ENCODE measurements around the gene C1orf105. TPM values are rescaled to one million over a fixed set of nuclear protein-coding genes. Genes with fewer than 3 reads are reported as not detected.

C1orf105 gene
- total and polyA plus RNA-seq, 2 of the 8 experiments (the other 6 are each of a cell fraction or from before 2014, with no cell fraction given) = not detected

GRCh38 chr1:172442404-172442803 lies 21.9 kb downstream of the C1orf105 start:
- TF ChIP-seq POLR2AphosphoS5 (IDR thresholded peaks at IDR 0.05; ENCODE audit: low read depth, low read length) (no peak), HDAC2 (IDR thresholded peaks at IDR 0.05; ENCODE audit: borderline replicate concordance in 1 of 2, low read depth in 2 of 2, low read length in 2 of 2) (no peak), RFX5 (IDR thresholded peaks at IDR 0.05; ENCODE audit: borderline replicate concordance, low read depth, low read length) (no peak)
- Histone ChIP-seq H3K14ac (ENCODE audit: insufficient read length) (no peak overlapping the region), H3K9me3 (ENCODE audit: insufficient read depth in 2 of 2, low read depth in 1 of 2, low read length in 1 of 2) (no peaks in the 10 kb centered on the region), H3K79me1 (ENCODE audit: low read depth, low read length) (0 out of 2 replicates have a peak, but pooled peaks cover 3% of the 10 kb centered on the region), H2BK120ac (replicated peaks; ENCODE audit: low read depth, low read length) (no peak overlapping the region), H3K4me3 (ENCODE audit: extremely low read depth in 1 of 4, insufficient read depth in 2 of 4, low read depth in 3 of 4, low read length in 4 of 4) (no peak overlapping the region), H3K56ac (replicated peaks; ENCODE audit: insufficient read length, low read depth, low read length) (no peak overlapping the region), H3K27me3 (replicated peaks in 1 of 4; ENCODE audit: control insufficient read depth in 3 of 4, extremely low read depth in 1 of 4, insufficient read depth in 3 of 4, low read length in 3 of 4) (no peaks in the 10 kb centered on the region), H3K27ac (ENCODE audit: low read depth, low read length) (no peak overlapping the region), H2BK5ac (ENCODE audit: low read depth, low read length) (no peak overlapping the region), H3K23me2 (ENCODE audit: low read depth, low read length) (no peaks in the 10 kb centered on the region), H2BK20ac (ENCODE audit: low read length) (no peak overlapping the region), H4K20me1 (replicated peaks in 1 of 2; ENCODE audit: control insufficient read depth in 1 of 2, insufficient read depth in 2 of 2, low read length in 2 of 2) (peaks cover 0 to 2% of the 10 kb centered on the region in 2 experiments), H3K9ac (replicated peaks in 1 of 4; ENCODE audit: extremely low read depth in 1 of 4, low read depth in 3 of 4, low read length in 3 of 4) (no peak overlapping the region), H2AK5ac (ENCODE audit: low read depth, low read length) (no peak overlapping the region), H3K18ac (ENCODE audit: extremely low read depth, low read length) (no peak overlapping the region), H3K4ac (replicated peaks; ENCODE audit: insufficient read length, low read depth, low read length) (no peak overlapping the region), H2BK15ac (ENCODE audit: low read length) (no peak overlapping the region), H4K5ac (ENCODE audit: insufficient read length, low read depth, low read length) (no peak overlapping the region), H4K91ac (replicated peaks; ENCODE audit: insufficient read length, low read length) (no peak overlapping the region), H3K23ac (ENCODE audit: insufficient read length) (no peak overlapping the region), H2BK12ac (ENCODE audit: low read depth, low read length) (no peak overlapping the region), H3K4me1 (replicated peaks in 1 of 4; ENCODE audit: control insufficient read depth in 3 of 4, insufficient read depth in 4 of 4, low read length in 3 of 4) (no peaks in the 10 kb centered on the region), H3K4me2 (ENCODE audit: insufficient read depth in 1 of 2, low read depth in 2 of 2, low read length in 2 of 2) (no peak overlapping the region; a peak in 1 of 4 replicates), H4K8ac (ENCODE audit: extremely low read depth, insufficient read depth, low read length) (no peak overlapping the region), H3K79me2 (ENCODE audit: control insufficient read depth in 1 of 2, insufficient read depth in 2 of 2, low read length in 2 of 2) (peaks cover 0 to 11% of the 10 kb centered on the region in 2 experiments; a peak in 3 of 4 replicates), H2AFZ (ENCODE audit: low read length) (no peak overlapping the region), H3K36me3 (ENCODE audit: control insufficient read depth in 2 of 4, insufficient read depth in 4 of 4, low read length in 3 of 4) (peaks cover 0 to 8% (median 3%) of the 10 kb centered on the region in 4 experiments; a peak in 4 of 8 replicates)
- DNase-seq (ENCODE audit: low read depth in 1 of 2, low spot score in 2 of 2) = no peak
- ChIA-PET CTCF (ENCODE audit: partially characterized antibody) (interaction anchor here (1.0 to 2.4 kb wide), 6 partner anchors 9 to 642 kb away, joined by 3 to 10 read pairs (median 4); no protein-coding TSS in a partner anchor), POLR2A (ENCODE audit: partially characterized antibody) (no interaction called here)
- FAIRE-seq = no peak
- WGBS, 2 experiments (ENCODE audit: extremely low coverage in 1 of 2, insufficient coverage in 1 of 2, insufficient read length in 1 of 2, insufficient replicate concordance in 2 of 2, low coverage in 1 of 2, low lambda C conversion rate in 2 of 2, missing lambda C conversion rate in 1 of 2) = 81% methylated on average over 6 of the region's 6 CpGs; no CpG with 5 or more reads in 1 of the 2 experiments
